ENCODE results near the gene CDH16. TPM values are rescaled to one million over a fixed set of nuclear protein-coding genes. Genes with fewer than 3 reads are reported as not detected.

The CDH16 gene
- total RNA-seq, 1 experiment from 2014 or later = not detected

DNA sequence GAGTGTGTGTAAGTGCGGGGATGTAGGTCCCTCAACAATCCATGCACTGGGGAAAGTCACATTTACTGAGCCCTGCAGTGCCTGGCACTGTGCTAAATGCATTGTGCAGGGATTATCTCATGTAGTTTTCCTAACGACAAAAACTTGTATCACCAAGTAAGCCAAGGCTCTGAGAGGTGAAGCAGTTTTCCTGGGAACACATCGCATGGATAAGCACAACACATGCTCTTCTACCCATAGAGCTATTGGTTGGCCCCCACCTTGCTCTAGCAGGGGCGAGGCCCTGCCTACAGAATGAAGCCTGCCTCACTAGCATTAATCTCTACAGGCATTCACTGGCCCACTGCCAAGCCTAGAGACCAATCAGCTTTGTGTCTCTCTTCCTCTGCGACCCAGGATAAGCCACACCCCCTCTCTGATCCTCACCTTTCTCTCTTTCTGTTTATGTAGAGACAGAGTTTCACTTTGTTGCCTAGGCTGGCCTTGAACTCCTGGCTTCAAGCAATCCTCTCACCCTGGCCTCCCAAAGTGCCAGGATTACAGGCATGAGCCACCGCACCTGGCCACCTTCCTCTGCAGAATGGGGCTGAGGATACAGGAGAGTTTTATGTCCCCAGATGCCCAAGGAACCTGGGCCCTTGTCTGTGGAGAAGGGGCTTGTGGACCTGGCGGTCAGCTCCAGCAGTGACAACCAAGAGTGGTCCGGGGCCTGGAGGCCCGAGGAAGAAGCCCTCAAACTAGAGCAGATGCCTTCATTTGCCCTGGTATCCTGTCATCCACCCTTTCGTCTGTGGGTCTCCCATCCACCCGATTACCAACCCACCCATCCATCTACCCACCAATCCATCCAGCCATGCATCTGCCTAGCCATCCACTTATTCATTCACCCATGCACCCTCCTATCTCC, 12.8 kb downstream of the CDH16 start:
- peak; percentile 84 for DNase-seq (ENCODE audit: low spot score)
- ChIA-PET CTCF (no interaction called here), POLR2A (ENCODE audit: low non-redundant PET) (no interaction called here)
- Histone ChIP-seq H3K27me3 (replicated peaks; ENCODE audit: insufficient read depth, low read depth, low read length, poor library complexity) (no peaks in the 10 kb centered on the region), H3K9me3 (ENCODE audit: low read depth, low read length, poor library complexity, severe bottlenecking) (no peaks in the 10 kb centered on the region), H3K36me3 (ENCODE audit: insufficient read depth, low read length, poor library complexity, severe bottlenecking) (no peaks in the 10 kb centered on the region), H3K27ac (ENCODE audit: low read depth, low read length, poor library complexity, severe bottlenecking) (no peak overlapping the region), H3K4me1 (ENCODE audit: insufficient read depth, low read length, poor library complexity, severe bottlenecking) (peaks cover 10% of the 10 kb centered on the region), H3K4me3 (ENCODE audit: low read depth, low read length, poor library complexity, severe bottlenecking) (no peak overlapping the region)
- TF ChIP-seq EZH2 (IDR thresholded peaks at IDR 0.05; ENCODE audit: borderline replicate concordance, low read depth, low read length, poor library complexity, severe bottlenecking) = no peak
- TF ChIP-seq CTCF (conservative IDR thresholded peaks at IDR 0.05; ENCODE audit: low read depth, low read length) = no peak
- no TSS peak for BruUV-seq (replicated peaks)
- intact Hi-C loops (cut with micrococcal nuclease; ENCODE audit: unreplicated experiment) = no loop called here

- POLR2A ChIA-PET (ENCODE audit: low non-redundant PET) = no interaction called here
- BruUV-seq (replicated peaks) = no TSS peak
- DNase-seq (ENCODE audit: low spot score) = no peak
These were observed 13.6 kb downstream of the CDH16 start for GRCh38 chr16:66904846-66905632.

GRCh38 chr16:66904428-66904845, 14.2 kb downstream of the CDH16 start:
- no peaks in the 10 kb centered on the region for H3K36me3 ChIP-seq (ENCODE audit: insufficient read depth, low read length, poor library complexity, severe bottlenecking)
- no peak for DNase-seq (ENCODE audit: low spot score)
- no TSS peak for BruUV-seq (replicated peaks)
- POLR2A ChIA-PET (ENCODE audit: low non-redundant PET) = no interaction called here
- intact Hi-C loops (cut with micrococcal nuclease; ENCODE audit: unreplicated experiment) = no loop called here
- TF ChIP-seq EZH2 (IDR thresholded peaks at IDR 0.05; ENCODE audit: borderline replicate concordance, low read depth, low read length, poor library complexity, severe bottlenecking) (no peak), CTCF (conservative IDR thresholded peaks at IDR 0.05; ENCODE audit: low read depth, low read length) (no peak)
- H3K9me3 ChIP-seq (ENCODE audit: low read depth, low read length, poor library complexity, severe bottlenecking) = no peaks in the 10 kb centered on the region
- no peak overlapping the region for H3K4me3 ChIP-seq (ENCODE audit: low read depth, low read length, poor library complexity, severe bottlenecking)
- CTCF ChIA-PET = no interaction called here
- no peak overlapping the region for H3K27ac ChIP-seq (ENCODE audit: low read depth, low read length, poor library complexity, severe bottlenecking)
- no peaks in the 10 kb centered on the region for H3K27me3 ChIP-seq (replicated peaks; ENCODE audit: insufficient read depth, low read depth, low read length, poor library complexity)
- H3K4me1 ChIP-seq (ENCODE audit: insufficient read depth, low read length, poor library complexity, severe bottlenecking) = peaks cover 18% of the 10 kb centered on the region

More at GRCh38 chr16:66904846-66905632, 13.6 kb downstream of the CDH16 start:
- H3K9me3 ChIP-seq (ENCODE audit: low read depth, low read length, poor library complexity, severe bottlenecking) = no peaks in the 10 kb centered on the region
- no peak overlapping the region for H3K4me3 ChIP-seq (ENCODE audit: low read depth, low read length, poor library complexity, severe bottlenecking)
- H3K36me3 ChIP-seq (ENCODE audit: insufficient read depth, low read length, poor library complexity, severe bottlenecking) = no peaks in the 10 kb centered on the region
- no peak overlapping the region for H3K27ac ChIP-seq (ENCODE audit: low read depth, low read length, poor library complexity, severe bottlenecking)
- H3K4me1 ChIP-seq (ENCODE audit: insufficient read depth, low read length, poor library complexity, severe bottlenecking) = peaks cover 12% of the 10 kb centered on the region
- TF ChIP-seq EZH2 (IDR thresholded peaks at IDR 0.05; ENCODE audit: borderline replicate concordance, low read depth, low read length, poor library complexity, severe bottlenecking) = no peak
- TF ChIP-seq CTCF (conservative IDR thresholded peaks at IDR 0.05; ENCODE audit: low read depth, low read length) = no peak
- CTCF ChIA-PET = no interaction called here
- intact Hi-C loops (cut with micrococcal nuclease; ENCODE audit: unreplicated experiment) = no loop called here
- no peaks in the 10 kb centered on the region for H3K27me3 ChIP-seq (replicated peaks; ENCODE audit: insufficient read depth, low read depth, low read length, poor library complexity)

Data from A673 (cell line).